Left ventricle myocardium inferior (tissue), 1 donor: ENCODE results near the gene NUP210. TPM values are rescaled to one million over a fixed set of nuclear protein-coding genes. Genes with fewer than 3 reads are reported as not detected.

Experiments
- DNase-seq: peaks from one replicate; pipeline ENCODE4 v3.0.0-alpha.2; 2020
- H3K27ac ChIP-seq: fragments of 200-600 bp; replicated peaks from 2 replicates; pipeline ENCODE4 v1.8.0; 2021
- H3K27me3 ChIP-seq: fragments of 200-600 bp; 2 replicates; pipeline ENCODE4 v1.8.0; 2021; ENCODE audit warnings: low read depth
- H3K36me3 ChIP-seq: fragments of 200-600 bp; 2 replicates; pipeline ENCODE4 v1.8.0; 2021
- H3K4me1 ChIP-seq: fragments of 200-600 bp; 2 replicates; pipeline ENCODE4 v1.8.0; 2021
- H3K4me3 ChIP-seq: fragments of 200-600 bp; 2 replicates; pipeline ENCODE4 v1.8.0; 2021; ENCODE audit warnings: mild to moderate bottlenecking, moderate library complexity
- H3K9me3 ChIP-seq: fragments of 200-600 bp; replicated peaks from 2 replicates; pipeline ENCODE4 v1.8.0; 2021
- CTCF ChIP-seq: fragments of 200-600 bp; IDR thresholded peaks from 2 replicates; pipeline ENCODE4 v1.8.0; 2021; ENCODE audit warnings: antibody characterized with exemption, mild to moderate bottlenecking, borderline replicate concordance
- intact Hi-C: fragments of 100-400 bp; cut with micrococcal nuclease; formaldehyde crosslinking; loops from one replicate; pipeline ENCODE4 v1.11.0; 2022
- total RNA-seq: library from RNA; stranded (reverse); fragmentation: NEBNext Ultra II Directional; extraction: Animal tissue kit (Norgen Biotek cat#: 25700); gene quantifications from one replicate; pipeline ENCODE4 v1.2.1, GENCODE V29; 2021
- donor health status: DM: no; HTN: yes; CAD: no; lungs with severe emphysema.

The NUP210 gene
- total RNA-seq, 1 donor from 2014 or later: 2.8 TPM

- no peak overlapping the region for H3K4me3 ChIP-seq
- peaks cover 7% of the 10 kb centered on the region for H3K4me1 ChIP-seq
- H3K27ac ChIP-seq: no peak overlapping the region
- H3K27me3 ChIP-seq: peaks cover 75% of the 10 kb centered on the region
- intact Hi-C loops: no loop called here
- DNase-seq: no peak
- H3K9me3 ChIP-seq: no peaks in the 10 kb centered on the region
- no peaks in the 10 kb centered on the region for H3K36me3 ChIP-seq
- TF ChIP-seq CTCF: no peak
These were observed 123.5 kb downstream of the NUP210 start for GRCh38 chr3:13296662-13297061.

GRCh38 chr3:13294442-13295351 lies 125.4 kb downstream of the NUP210 start:
- H3K4me3 ChIP-seq: no peak overlapping the region
- no peaks in the 10 kb centered on the region for H3K36me3 ChIP-seq
- TF ChIP-seq CTCF: no peak
- no peak overlapping the region for H3K27ac ChIP-seq
- peaks cover 79% of the 10 kb centered on the region for H3K27me3 ChIP-seq
- H3K9me3 ChIP-seq: no peaks in the 10 kb centered on the region
- intact Hi-C loops: no loop called here
- no peak for DNase-seq
- H3K4me1 ChIP-seq: no peaks in the 10 kb centered on the region

- Histone ChIP-seq H3K4me3 (no peak overlapping the region), H3K36me3 (no peaks in the 10 kb centered on the region), H3K27ac (no peak overlapping the region), H3K4me1 (no peaks in the 10 kb centered on the region), H3K27me3 (peaks cover 76% of the 10 kb centered on the region), H3K9me3 (peaks cover under 1% of the 10 kb centered on the region)
- intact Hi-C loops: no loop called here
- DNase-seq: no peak
- no peak for TF ChIP-seq CTCF
These were observed 127.7 kb downstream of the NUP210 start for GRCh38 chr3:13292375-13292774.

- H3K4me1 ChIP-seq: no peaks in the 10 kb centered on the region
- no peak for TF ChIP-seq CTCF
- no peak for DNase-seq
- H3K9me3 ChIP-seq: peaks cover 11% of the 10 kb centered on the region
- no peak overlapping the region for H3K4me3 ChIP-seq
- H3K27me3 ChIP-seq: peaks cover 75% of the 10 kb centered on the region
- intact Hi-C loops: no loop called here
- H3K36me3 ChIP-seq: no peaks in the 10 kb centered on the region
- H3K27ac ChIP-seq: no peak overlapping the region
These were observed 129.2 kb downstream of the NUP210 start for GRCh38 chr3:13290941-13291340.

- DNase-seq: no peak
- Histone ChIP-seq H3K27me3 (peaks cover 75% of the 10 kb centered on the region), H3K36me3 (no peaks in the 10 kb centered on the region), H3K4me3 (no peak overlapping the region), H3K4me1 (no peaks in the 10 kb centered on the region), H3K27ac (no peak overlapping the region), H3K9me3 (peaks cover 11% of the 10 kb centered on the region)
- no peak for TF ChIP-seq CTCF
- intact Hi-C loops: no loop called here
These were observed 130.3 kb downstream of the NUP210 start for GRCh38 chr3:13289771-13290285.
